ENCODE data around the gene BHLHE23. TPM values are rescaled to one million over a fixed set of nuclear protein-coding genes. Genes with fewer than 3 reads are reported as not detected.
"Not testable (repeated sequence)": the region's sequence is repeated elsewhere in the genome, so short reads cannot be mapped to it uniquely, and the experiment has no call there.

The BHLHE23 gene
- total RNA-seq, 1 donor from 2014 or later: not detected

DNA sequence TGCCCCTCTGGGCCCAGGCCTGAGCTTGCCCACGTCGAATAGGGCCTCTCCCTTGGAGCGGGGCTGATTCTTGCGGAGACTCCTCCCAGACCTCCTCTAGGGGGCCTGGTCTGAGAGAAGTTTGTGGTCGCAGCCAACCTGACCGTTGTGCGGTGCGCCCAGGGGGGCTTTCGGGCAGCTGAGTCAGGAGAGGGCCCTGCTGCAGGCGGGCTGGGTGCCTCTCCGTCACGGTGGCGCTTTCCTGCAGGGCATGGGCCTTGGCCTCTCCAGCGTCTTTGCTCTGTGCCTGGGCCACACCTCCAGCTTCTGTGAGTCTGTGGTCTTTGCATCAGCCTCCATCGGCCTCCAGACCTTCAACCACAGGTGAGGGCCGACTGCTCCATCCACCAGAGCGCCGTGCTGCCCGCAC is 41.4 kb downstream of the BHLHE23 start:
- intact Hi-C loops (cut with micrococcal nuclease): no loop called here
- H3K4me1 Mint-ChIP-seq (ENCODE audit: low read depth): no peaks in the 10 kb centered on the region

DNA sequence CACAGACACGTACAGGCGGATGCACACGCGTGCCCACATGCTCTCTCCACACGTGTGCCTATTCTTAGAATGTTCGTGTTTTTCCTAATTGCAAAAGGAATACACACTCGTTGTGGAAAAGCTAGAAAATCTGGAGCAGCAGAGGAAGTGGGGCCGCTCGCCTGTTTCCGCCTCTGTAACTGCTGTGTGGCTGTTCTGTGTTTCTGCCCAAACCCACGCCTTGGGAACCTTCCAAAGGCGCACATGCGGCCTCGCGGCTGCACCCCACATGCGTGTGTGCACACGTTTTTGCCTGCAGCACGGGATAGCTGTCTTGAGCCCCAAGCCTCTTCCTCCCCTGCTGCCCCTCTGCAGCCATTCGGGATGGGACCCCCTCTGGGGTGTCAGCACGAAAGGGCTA is 42.1 kb downstream of the BHLHE23 start:
- no peaks in the 10 kb centered on the region for H3K9me3 Mint-ChIP-seq
- H3K36me3 Mint-ChIP-seq (ENCODE audit: low read depth): no peaks in the 10 kb centered on the region
- no peak for DNase-seq (ENCODE audit: low spot score)
- intact Hi-C loops (cut with micrococcal nuclease): no loop called here
- no peaks in the 10 kb centered on the region for H3K27me3 Mint-ChIP-seq (ENCODE audit: insufficient read depth)
- no peak overlapping the region for H3K4me3 Mint-ChIP-seq
- H3K4me1 Mint-ChIP-seq (ENCODE audit: low read depth): no peaks in the 10 kb centered on the region
- H3K27ac Mint-ChIP-seq: no peak overlapping the region

More for the DNA sequence above, 41.4 kb downstream of the BHLHE23 start:
- DNase-seq (ENCODE audit: low spot score): no peak
- Mint-ChIP-seq H3K9me3 (no peaks in the 10 kb centered on the region), H3K36me3 (ENCODE audit: low read depth) (no peaks in the 10 kb centered on the region), H3K27me3 (ENCODE audit: insufficient read depth) (peaks cover 2% of the 10 kb centered on the region), H3K4me3 (no peak overlapping the region), H3K27ac (no peak overlapping the region)

DNA sequence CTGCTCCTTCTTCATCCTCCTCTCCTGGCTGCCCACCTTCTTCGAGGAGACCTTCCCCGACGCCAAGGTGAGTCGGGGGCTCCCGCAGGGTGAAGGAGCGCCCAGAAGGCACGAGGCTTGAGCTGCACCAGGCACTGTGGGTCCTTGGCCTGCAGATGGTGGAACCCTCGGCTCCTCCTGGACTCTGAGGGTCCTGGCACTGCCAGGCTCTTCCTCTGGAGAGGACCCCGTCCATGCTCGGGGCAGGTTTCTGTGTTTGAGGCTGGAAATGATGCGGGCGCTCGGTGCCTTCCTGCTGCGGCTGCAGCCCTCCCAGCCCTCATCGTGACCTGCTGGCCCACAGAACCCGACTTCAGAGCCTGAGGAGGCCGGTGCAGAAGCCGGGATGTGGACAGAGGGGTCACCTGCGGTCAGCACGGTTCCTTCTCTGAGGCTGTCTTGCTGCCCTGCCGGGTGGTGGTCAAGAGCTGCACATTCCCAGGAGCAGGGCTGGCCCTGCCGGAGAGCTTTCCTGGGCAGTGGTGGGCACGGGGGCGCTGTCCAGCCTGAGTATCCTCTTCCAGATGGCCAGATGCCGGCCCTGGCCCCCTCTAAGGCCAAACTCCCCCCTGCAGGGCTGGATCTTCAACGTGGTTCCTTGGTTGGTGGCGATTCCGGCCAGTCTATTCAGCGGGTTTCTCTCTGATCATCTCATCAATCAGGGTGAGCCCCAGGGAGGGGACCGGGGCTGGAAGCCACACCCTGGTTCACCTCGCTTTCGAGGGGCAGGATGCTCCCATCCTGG is 43.0 kb downstream of the BHLHE23 start:
- intact Hi-C loops (cut with micrococcal nuclease): no loop called here
- H3K4me1 Mint-ChIP-seq (ENCODE audit: low read depth): no peaks in the 10 kb centered on the region

DNA sequence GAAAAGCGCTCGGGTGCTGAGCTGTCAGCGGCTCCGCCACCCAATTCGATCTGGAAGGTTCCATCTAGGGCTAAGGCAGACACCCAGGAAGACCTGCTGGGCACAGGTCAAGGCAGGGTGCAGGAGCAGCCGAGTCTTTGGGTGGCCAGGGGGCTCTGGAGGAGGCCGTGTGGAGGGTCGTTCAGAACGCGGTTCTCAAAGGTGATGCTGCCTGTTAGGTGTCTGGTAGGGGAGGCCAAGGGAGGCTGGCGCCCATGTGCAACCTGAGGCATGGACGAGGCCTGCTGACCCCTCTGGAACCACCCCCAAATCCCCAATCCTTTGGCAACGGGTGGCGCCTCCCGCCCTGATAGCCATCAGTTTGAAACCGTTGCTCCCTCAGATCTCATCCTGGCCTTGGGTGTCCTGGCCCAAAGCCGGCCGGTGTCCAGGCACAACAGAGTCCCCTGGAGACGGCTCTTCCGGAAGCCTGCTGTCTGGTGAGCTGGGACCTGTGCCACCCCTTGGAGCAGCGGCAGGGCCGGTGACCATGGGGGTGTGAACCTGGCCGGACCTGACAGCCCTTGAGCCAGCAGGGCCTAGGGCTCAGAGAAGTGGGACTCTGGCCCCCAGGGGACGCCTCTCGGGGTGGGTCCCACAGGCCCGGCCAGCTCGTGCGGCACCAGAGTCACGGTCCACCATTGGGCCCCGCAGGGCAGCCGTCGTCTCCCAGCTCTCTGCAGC is 43.7 kb downstream of the BHLHE23 start:
- Mint-ChIP-seq H3K4me1 (ENCODE audit: low read depth) (no peaks in the 10 kb centered on the region), H3K4me3 (no peak overlapping the region), H3K36me3 (ENCODE audit: low read depth) (no peaks in the 10 kb centered on the region), H3K9me3 (no peaks in the 10 kb centered on the region), H3K27ac (no peak overlapping the region), H3K27me3 (ENCODE audit: insufficient read depth) (no peaks in the 10 kb centered on the region)
- intact Hi-C loops (cut with micrococcal nuclease): no loop called here
- DNase-seq (ENCODE audit: low spot score): no peak

More for the DNA sequence above, 43.0 kb downstream of the BHLHE23 start:
- Mint-ChIP-seq H3K9me3 (no peaks in the 10 kb centered on the region), H3K4me3 (no peak overlapping the region), H3K27me3 (ENCODE audit: insufficient read depth) (no peaks in the 10 kb centered on the region), H3K27ac (no peak overlapping the region), H3K36me3 (ENCODE audit: low read depth) (no peaks in the 10 kb centered on the region)
- no peak for DNase-seq (ENCODE audit: low spot score)

DNA sequence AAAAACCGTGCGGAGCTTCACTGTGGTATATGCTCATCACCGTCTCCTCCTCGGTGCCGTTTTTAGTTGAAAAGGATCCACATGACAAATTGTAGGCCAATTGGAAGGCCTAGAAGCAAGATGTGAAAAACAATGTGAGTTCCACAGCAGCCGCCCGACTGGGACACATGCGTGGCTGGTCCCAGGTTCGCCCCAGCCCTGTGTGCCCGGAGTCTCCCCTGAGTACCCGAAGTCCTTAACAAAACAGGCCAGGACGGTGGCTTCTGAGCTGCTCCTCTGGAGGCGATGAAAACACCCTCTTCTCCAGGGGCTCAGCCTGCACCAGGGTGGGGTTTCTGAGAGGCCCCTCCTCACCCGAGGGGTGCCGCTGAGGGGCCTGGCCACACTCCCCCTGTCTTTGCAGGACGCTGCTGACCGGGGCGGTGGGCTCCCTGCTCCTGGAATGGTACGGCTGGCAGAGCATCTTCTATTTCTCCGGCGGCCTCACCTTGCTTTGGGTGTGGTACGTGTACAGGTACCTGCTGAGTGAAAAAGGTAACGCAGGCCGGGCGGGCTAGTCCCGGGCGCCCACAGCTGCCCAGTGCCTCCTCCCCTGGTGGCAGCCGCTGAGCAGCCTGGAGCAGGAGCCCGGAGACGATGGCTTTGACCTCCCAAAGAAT is 44.4 kb downstream of the BHLHE23 start:
- DNase-seq (ENCODE audit: low spot score): no peak
- Mint-ChIP-seq H3K4me3 (no peak overlapping the region), H3K27me3 (ENCODE audit: insufficient read depth) (no peaks in the 10 kb centered on the region), H3K36me3 (ENCODE audit: low read depth) (no peaks in the 10 kb centered on the region), H3K4me1 (ENCODE audit: low read depth) (no peaks in the 10 kb centered on the region), H3K27ac (no peak overlapping the region), H3K9me3 (no peaks in the 10 kb centered on the region)
- intact Hi-C loops (cut with micrococcal nuclease): no loop called here

DNA sequence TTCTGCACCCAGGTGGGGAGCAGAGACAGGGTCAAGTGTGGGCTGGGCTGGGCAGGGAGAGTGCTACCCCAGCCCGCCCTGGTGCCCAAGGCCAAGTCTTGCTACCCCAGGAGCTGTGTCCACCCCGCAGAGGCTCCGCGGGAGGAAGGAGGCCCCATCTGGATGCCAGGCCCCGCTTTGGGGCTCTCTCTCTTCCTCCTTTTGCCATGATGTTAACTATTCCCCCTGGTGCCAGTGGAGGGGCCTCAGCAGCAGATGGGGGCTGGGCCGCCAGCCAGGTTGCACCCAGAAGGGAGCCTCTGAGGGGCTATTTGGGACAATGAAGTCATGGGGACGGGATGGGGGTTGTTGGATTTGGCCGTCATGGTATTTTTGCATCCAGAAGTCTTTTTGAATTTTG is 45.0 kb downstream of the BHLHE23 start:
- H3K36me3 Mint-ChIP-seq (ENCODE audit: low read depth): no peaks in the 10 kb centered on the region
- H3K9me3 Mint-ChIP-seq: no peaks in the 10 kb centered on the region
- H3K4me3 Mint-ChIP-seq: no peak overlapping the region
- no peak overlapping the region for H3K27ac Mint-ChIP-seq
- no peaks in the 10 kb centered on the region for H3K4me1 Mint-ChIP-seq (ENCODE audit: low read depth)
- intact Hi-C loops (cut with micrococcal nuclease): no loop called here
- no peaks in the 10 kb centered on the region for H3K27me3 Mint-ChIP-seq (ENCODE audit: insufficient read depth)
- DNase-seq (ENCODE audit: low spot score): no peak

DNA sequence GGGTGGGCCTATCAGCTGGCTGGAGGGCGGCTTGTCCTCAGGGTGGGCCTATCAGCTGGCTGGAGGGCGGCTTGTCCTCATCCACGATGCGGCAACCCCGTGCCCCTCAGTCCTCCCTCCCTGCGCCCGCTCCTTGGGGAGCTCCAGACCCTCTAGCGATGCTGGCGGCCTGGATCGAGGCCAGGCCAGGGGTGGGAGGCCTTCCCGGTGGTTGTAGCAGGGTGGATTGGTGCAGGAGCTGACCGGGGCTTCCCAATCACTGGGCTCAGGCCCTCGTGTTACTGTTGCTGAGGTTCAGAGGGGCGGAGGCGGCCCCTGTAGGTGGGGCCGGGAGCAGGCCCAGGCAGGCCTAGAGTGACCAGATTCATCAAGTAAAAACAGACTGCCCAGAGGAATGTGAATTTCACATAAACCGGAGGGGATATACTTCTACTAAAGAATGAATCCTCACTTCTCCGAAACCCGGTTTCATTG is 45.4 kb downstream of the BHLHE23 start:
- Mint-ChIP-seq H3K9me3 (no peaks in the 10 kb centered on the region), H3K27ac (no peak overlapping the region), H3K36me3 (ENCODE audit: low read depth) (no peaks in the 10 kb centered on the region), H3K4me1 (ENCODE audit: low read depth) (no peaks in the 10 kb centered on the region), H3K27me3 (ENCODE audit: insufficient read depth) (no peaks in the 10 kb centered on the region), H3K4me3 (no peak overlapping the region)
- DNase-seq (ENCODE audit: low spot score): no peak
- intact Hi-C loops (cut with micrococcal nuclease): no loop called here

DNA sequence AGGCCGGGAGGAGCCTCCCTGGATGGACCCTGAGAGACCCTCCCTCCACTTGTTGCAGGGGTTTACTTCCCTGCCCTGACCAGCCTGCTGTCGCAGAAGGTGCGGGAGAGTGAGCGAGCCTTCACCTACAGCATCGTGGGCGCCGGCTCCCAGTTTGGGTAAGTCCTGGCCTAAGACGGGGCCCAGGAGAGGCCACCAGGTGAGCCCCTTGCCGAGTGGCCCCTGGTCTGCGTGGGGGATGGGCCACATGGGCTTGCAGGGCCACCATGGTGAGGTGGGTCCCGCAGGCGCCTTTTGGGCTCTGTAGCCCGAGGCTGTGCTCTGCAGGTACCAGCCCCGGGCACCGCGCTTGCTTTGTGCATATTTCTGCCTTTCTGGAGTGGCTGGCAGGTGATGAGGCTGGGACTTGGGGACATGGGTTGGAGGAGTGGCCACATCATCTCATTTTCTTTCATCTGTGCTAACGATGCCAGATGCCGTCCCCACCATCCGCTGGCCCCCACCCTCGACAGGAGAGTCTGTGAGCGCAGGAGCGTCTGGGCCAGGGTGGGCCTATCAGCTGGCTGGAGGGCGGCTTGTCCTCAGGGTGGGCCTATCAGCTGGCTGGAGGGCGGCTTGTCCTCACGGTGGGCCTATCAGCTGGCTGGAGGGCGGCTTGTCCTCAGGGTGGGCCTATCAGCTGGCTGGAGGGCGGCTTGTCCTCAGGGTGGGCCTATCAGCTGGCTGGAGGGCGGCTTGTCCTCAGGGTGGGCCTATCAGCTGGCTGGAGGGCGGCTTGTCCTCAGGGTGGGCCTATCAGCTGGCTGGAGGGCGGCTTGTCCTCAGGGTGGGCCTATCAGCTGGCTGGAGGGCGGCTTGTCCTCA is 46.1 kb downstream of the BHLHE23 start:
- H3K36me3 Mint-ChIP-seq (ENCODE audit: low read depth); DNase-seq (ENCODE audit: low spot score); H3K9me3 Mint-ChIP-seq; H3K4me3 Mint-ChIP-seq; H3K27me3 Mint-ChIP-seq (ENCODE audit: insufficient read depth); intact Hi-C loops (cut with micrococcal nuclease); H3K27ac Mint-ChIP-seq; H3K4me1 Mint-ChIP-seq (ENCODE audit: low read depth): not testable (repeated sequence)

DNA sequence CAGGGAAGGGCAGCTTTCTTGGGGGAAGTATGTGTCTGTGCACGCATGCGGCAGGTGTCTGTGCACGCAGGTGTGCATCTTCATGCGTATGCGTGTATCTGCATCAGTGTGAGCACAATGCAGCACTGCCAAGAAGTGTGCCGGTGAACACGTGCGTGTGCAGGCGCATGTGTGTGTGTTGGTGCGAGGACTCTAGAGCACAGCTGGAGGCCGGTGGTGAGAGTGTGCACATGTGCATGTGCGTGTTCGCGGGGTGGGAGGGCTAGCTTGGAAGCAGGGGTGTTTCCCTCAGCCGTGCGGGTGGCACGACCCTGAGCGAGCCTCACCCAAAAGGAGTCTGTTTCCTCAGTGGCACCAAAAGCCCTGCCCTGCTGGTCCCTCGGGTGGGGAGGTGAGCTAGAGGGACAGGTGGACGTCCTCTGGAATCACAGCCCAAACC is 46.7 kb downstream of the BHLHE23 start:
- intact Hi-C loops (cut with micrococcal nuclease): no loop called here
- no peaks in the 10 kb centered on the region for H3K36me3 Mint-ChIP-seq (ENCODE audit: low read depth)
- no peak overlapping the region for H3K4me3 Mint-ChIP-seq
- H3K4me1 Mint-ChIP-seq (ENCODE audit: low read depth): no peaks in the 10 kb centered on the region
- DNase-seq (ENCODE audit: low spot score): no peak
- H3K27me3 Mint-ChIP-seq (ENCODE audit: insufficient read depth): no peaks in the 10 kb centered on the region
- H3K9me3 Mint-ChIP-seq: no peaks in the 10 kb centered on the region
- H3K27ac Mint-ChIP-seq: no peak overlapping the region

DNA sequence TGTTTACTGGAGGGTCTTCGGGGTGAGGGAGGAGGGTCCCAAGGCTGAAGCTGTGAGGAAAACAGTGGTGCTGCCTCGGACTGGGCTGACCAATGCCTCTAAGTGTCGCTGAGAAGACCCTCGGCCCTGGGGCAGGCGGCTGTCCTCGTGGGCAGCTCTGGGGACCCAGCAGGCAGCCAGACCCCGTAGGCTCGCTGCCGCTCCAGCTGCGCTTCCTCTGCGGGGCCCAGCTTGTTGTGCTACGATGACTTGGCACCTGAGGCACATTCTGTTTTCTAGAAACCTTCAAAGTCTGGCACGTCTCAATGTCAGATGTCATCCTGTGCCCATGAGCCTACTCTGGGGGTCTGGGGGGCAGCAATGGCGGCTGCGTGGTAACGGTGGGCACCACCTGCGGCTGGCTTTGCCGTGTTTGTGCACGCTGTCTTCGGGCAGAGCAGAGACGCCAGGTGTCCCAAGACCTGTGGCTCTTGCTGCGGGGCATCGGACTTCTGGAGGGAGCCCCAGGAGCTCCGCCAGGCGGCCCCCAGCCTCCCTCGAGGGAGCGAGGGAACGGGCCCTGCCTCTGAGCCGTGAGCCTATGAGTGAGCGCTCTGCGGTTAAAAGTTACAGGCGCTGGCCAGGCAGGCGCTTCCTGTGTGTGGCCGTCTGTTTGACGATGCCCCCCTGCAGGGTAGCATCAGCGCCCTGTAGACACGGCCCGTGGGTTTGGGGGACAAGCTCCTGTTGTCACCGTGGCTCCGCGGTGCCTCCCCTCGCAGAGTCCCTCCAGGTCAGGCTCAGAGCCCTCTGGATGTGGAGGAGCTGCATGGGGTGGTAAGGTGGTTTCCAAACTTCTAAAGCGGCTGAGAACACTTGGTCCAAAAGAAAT is 47.4 kb downstream of the BHLHE23 start:
- no peaks in the 10 kb centered on the region for H3K36me3 Mint-ChIP-seq (ENCODE audit: low read depth)
- DNase-seq (ENCODE audit: low spot score): no peak
- H3K27me3 Mint-ChIP-seq (ENCODE audit: insufficient read depth): no peaks in the 10 kb centered on the region
- H3K4me1 Mint-ChIP-seq (ENCODE audit: low read depth): peaks cover 2% of the 10 kb centered on the region
- no peak overlapping the region for H3K27ac Mint-ChIP-seq
- no peak overlapping the region for H3K4me3 Mint-ChIP-seq
- intact Hi-C loops (cut with micrococcal nuclease): no loop called here
- H3K9me3 Mint-ChIP-seq: no peaks in the 10 kb centered on the region

DNA sequence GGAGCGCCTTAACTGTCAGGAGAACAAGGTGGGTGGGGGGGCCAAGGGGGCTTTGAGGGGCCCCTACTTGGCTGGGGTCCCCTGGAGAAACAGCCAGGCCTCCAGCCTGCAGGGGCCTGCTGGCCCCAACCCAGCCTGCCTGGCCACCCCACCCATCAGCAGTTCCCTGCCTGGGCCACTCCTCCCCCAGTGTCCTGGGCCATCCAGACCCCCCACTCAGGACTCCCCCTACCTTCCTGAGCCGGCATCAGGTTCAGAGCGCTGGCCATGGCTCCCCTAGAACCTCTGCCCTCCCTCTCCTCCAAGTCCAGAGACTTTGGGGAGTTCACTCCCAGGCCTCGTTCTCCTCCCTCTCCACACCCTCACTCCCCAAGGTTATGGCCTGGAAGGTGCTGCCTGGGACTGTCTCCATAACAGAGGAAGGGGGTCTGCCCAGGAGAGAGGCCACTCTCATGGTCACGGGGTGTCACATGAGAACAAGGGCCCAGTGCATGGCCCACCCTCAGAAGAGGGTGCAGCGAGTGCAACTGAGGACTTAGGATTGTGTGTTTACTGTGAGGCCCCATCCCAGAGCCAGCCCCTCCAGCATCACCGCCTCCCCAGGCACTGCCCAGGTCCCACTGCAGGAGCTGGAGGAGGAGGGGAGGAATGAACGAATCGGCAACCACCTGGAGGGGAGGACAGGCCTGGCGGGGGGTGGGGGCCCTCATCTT is 48.2 kb downstream of the BHLHE23 start:
- Mint-ChIP-seq H3K27ac (no peak overlapping the region), H3K9me3 (no peaks in the 10 kb centered on the region), H3K36me3 (ENCODE audit: low read depth) (no peaks in the 10 kb centered on the region), H3K27me3 (ENCODE audit: insufficient read depth) (no peaks in the 10 kb centered on the region), H3K4me1 (ENCODE audit: low read depth) (peaks cover 10% of the 10 kb centered on the region), H3K4me3 (no peak overlapping the region)
- intact Hi-C loops (cut with micrococcal nuclease): no loop called here
- no peak for DNase-seq (ENCODE audit: low spot score)
